ENCODE measurements around the gene TRAPPC2L.
"Not testable (repeated sequence)": the region's sequence is repeated elsewhere in the genome, so short reads cannot be mapped to it uniquely, and the experiment has no call there.

TRAPPC2L gene

GRCh38 chr16:88819126-88819525 lies 37.8 kb upstream of the TRAPPC2L start:
- no peak for DNase-seq

DNA sequence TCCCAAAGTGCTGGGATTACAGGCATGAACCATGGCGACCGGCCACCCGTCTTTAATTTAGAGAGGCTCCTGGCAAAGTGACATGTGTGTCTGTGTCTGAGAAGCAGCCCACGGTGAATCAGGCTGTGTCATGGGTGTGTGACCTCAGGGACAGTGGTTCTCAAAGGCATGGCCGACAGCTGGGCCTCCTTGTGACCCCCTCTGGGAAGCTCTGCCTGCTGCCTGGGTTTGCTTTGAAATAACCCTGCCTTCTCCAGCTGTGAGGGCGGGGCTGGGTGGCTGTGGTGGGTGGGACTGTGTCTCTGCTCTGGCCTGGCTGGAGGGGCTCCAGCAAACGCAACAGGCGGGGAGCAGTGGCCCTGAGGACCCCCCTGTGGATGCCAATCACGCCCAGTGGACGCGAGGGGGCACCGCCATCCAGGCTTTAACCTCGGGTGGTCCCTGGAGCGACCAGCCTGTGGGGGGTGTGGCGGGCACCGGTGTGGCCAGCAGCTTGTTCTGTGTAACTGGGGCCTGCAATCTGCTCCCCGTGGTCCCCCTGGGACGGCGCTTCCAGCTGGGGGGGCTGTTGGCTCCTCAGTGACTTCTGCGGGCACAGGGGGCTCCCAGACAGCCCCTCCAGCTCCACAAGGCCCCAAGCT lies 36.4 kb upstream of the TRAPPC2L start:
- no peak for DNase-seq

- no peak for DNase-seq
Observed at GRCh38 chr16:88821168-88821850, 35.6 kb upstream of the TRAPPC2L start.

DNA sequence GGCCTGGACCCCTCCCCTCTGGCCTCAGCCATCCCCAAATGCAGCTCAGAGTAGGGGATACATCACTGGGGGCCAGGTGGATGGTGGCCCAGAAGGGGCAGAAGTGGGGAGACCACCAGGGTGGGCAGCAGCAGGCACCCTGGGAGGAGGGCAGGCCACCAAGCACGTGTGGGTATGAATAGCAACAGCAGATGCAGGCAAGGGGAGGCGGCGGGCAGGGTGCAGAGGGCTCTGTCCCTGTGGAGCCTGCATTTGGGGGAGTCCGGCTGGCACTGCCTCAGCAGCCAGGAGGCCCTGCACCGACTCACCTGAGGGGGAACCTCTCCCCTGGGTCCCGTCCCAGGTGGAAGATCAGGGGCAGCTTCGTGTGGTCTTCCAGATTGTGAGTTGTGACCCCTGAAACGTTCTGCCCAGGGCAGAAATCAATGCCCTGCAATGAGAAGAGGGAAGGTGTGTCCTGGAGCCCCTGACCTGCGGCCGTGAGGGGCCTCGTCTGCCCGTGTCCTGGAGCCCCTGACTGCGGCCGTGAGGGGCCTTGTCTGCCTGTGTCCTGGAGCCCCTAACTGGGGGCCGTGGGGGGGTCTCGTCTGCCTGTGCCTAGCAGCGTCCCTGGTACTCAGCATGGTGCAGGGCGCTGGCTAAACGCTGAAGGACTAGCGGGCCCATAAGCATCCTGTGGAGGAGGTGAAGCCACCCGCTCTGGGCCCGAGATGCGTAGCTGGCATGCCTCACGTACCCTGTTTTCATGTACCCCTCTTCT lies 34.5 kb upstream of the TRAPPC2L start:
- DNase-seq = no peak

DNA sequence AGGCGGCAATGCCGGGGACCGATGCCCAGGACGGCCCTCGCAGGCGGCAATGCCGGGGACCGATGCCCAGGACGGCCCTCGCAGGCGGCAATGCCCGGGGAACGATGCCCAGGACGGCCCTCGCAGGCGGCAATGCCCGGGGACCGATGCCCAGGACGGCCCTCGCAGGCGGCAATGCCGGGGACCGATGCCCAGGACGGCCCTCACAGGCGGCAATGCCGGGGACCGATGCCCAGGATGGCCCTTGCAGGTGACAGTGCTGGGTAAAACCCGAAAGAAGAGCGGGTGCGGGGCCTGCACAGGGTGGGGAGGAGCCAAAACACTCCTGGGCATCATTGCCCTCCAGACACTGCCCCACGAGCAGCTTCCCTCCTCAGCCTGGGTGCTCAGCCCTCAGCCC lies 33.3 kb upstream of the TRAPPC2L start:
- DNase-seq = not testable (repeated sequence)

DNA sequence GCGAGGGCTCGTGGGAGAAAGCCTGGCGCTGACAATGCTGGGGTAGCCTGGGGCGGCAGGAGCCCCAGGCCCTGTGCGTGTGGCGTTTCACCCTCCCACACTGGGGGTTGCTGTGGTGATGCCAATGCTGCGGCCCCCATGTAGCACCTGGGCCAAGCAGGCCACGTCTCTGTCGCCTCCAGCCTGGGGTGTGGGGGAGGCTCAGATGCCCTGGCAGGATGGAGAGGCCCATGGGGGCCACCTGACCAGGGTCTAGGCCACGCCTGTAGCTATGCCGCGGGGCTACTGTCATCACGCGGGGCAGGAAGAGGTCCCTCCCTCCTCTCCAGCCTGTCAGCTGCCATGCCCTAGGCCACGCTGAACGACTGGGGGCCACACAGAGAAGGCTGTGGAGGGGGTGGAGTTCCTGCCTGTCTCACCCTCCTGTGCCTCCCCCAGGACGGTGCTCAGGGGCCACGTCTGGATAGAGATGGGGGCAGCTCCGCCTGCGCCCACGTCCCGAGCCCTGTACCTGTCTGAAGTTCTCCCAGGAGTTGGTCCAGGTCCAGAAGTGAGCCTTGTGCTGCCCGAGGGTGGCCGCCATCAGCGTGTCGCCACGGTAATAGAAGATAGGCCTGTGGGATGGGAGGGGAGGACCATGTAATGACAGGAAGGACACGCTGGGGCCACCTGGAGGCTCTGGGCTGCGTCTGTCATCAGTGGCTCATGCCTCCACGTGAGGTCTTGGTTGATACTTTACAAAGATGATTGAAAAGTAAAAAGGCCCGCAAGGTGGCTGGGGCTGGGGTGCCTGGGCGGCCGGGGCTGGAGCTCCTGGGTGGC lies 32.5 kb upstream of the TRAPPC2L start:
- no peak for DNase-seq

DNA sequence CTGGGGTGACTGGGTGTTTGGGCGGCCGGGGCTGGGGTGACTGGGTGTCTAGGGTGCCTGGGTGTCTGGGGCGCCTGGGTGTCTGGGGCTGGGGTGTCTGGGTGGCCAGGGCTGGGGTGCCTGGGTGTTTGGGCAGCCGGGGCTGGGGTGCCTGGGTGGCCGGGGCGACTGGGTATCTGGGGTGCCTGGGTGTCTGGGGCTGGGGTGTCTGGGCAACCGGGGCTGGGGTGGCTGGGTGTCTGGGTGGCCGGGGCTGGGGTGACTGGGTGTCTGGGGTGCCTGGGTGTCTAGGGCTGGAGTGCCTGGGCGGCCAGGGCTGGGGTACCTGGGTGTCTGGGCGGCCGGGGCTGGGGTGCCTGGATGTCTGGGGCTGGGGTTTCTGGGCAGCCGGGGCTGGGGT lies 31.8 kb upstream of the TRAPPC2L start:
- DNase-seq = no peak

GRCh38 chr16:88826070-88826840 lies 30.7 kb upstream of the TRAPPC2L start:
- DNase-seq = no peak

GRCh38 chr16:88827727-88828126 lies 29.2 kb upstream of the TRAPPC2L start:
- no peak for DNase-seq

- DNase-seq = no peak
Observed at GRCh38 chr16:88828711-88829110, 28.2 kb upstream of the TRAPPC2L start.

DNA sequence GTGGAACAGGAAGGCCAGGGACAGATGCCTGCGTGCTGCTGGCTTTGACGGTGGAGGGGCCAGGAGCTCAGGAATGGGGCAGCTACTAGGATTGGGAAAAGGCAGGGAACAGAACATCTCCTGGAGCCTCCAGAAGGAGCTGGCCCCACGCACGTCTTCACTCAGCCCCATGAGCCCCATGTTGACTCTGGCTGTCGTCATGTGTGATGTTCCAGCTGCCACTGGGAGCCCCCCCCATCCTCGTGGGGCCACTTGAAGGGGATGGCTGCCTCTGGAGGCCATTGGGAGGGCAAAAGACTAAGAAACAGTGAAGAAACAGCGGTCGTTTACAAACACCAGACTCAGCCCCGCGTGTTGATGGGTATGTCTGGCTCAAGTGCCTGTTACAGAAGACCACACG lies 26.7 kb upstream of the TRAPPC2L start:
- no peak for DNase-seq

GRCh38 chr16:88830783-88831182 lies 26.1 kb upstream of the TRAPPC2L start:
- no peak for DNase-seq

GRCh38 chr16:88831838-88832237 lies 25.1 kb upstream of the TRAPPC2L start:
- DNase-seq = no peak

- DNase-seq = no peak
Observed at GRCh38 chr16:88833086-88833485, 23.8 kb upstream of the TRAPPC2L start.

DNA sequence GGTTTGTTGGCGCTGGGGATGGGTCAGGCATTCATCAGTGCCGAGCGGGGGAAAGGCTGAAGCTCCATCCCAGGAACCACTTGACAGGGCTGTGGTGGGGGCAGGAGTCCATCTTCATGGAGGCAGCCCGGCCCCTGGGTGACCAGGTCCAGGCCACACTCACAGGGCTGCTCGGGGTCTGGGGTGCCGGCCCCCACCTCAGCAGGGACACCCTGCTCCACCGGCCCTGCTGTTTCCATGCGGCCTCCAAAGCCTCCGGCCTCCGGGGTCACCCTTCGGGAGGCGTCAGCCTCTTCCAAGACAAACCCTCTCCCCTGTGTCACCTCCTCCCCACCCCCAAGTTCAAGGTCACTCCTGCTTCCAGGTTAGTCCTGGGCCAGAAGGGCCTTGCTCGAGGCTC lies 22.3 kb upstream of the TRAPPC2L start:
- no peak for DNase-seq

DNA sequence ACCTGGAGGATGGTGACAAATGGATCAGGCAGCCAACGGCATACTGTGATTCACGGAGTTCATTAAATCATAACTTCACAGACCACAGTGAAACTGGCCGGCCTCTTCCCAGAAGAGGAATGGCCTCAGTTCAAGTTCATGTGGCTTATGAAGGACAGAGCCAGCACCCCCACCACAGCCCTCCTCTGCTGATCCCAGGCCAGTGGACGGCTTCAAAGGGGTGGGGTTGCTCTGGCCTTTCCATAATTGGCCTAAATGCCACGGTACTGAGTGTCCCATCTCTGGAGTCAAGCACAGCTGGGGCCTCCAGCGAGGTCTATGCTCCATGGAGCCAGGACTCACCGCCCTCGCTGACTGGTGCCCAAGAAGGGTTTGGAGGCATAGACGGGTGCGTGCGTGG lies 21.5 kb upstream of the TRAPPC2L start:
- no peak for DNase-seq

- DNase-seq = no peak
Observed at GRCh38 chr16:88835818-88836217, 21.1 kb upstream of the TRAPPC2L start.

DNA sequence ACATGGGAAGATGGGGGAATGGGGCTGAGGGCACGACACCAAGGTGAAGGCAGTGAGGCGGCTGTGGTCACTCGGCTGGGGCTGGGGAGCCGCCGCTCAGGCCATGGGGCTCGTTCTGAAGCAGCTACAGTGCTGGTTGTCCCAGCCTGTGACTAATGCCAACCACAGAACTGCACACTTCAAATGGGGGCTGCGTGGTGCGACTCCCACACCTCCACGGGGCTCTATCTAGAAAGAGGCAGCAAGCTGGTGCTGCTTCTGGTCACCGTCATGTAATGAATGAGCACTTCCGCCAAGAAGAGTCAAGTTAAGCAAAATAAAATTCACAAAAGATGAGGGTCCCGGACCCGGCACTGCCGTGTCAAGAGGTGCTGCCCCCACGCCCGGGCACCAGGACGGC lies 20.1 kb upstream of the TRAPPC2L start:
- DNase-seq = no peak

- no peak for DNase-seq
Observed at GRCh38 chr16:88837806-88838205, 19.1 kb upstream of the TRAPPC2L start.

DNA sequence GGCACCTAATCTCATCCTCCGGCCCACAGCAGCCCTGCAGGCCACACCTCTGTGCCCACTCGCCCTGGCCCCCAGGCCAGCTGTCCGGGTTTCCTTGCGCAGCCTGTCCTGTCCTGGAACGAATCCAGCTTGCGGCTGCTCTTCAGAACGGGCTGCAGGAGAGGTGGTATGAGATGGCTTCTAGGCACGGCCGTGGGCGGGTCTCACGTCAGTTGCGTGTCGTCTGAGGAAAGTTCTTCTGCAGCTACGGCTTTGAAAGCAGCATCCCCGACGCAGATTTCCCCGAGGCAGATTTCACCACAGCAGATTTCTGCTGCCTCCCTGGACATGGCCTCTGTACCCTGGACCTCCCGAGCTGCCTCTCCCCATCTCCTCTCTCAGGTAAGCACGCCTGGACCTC lies 18.4 kb upstream of the TRAPPC2L start:
- DNase-seq = no peak

DNA sequence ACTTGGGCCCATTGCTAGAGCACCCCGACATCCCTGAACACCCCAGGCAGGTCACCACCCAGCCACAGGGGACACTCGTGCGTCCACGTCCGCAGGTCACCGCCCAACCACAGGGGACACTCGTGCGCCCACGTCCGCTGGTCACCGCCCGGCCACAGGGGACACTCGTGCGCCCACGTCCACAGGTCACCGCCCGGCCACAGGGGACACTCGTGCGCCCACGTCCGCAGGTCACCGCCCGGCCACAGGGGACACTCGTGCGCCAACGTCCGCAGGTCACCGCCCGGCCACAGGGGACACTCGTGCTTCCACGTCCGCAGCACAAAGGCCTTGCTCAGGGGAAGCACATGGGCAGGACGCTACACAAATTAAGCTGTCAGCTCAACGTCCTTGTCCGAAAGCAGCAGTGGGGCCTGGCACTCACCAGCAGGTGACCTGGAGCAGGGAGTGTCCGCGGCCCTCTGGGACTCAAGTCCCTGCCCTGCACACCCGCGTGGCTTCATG lies 17.8 kb upstream of the TRAPPC2L start:
- no peak for DNase-seq

Measured in activated T-cell treated with anti-CD3 and anti-CD28 coated beads, Interleukin-2, amount 50 U/mL, for 1 hour (primary cell).